Gastrocnemius medialis (tissue), 4 donors: ENCODE results near the gene CAMTA1.

Source experiments
- CTCF ChIP-seq, 5 experiments: fragments of 450-650 bp in 3 of 5; fragments of 200-600 bp in 2 of 5; sonication (generic) in 2 of 5; IDR thresholded peaks in 4 of 5; conservative IDR thresholded peaks in 1 of 5; 1 replicate in 4 of 5; 2 replicates in 1 of 5; pipeline ENCODE4 v1.5.1; 2016 to 2019; ENCODE audit warnings: antibody characterized with exemption in 5 of 5, mild to moderate bottlenecking in 3 of 5, moderate library complexity in 3 of 5
- POLR2A ChIP-seq, 2 donors: fragments of 450-650 bp; IDR thresholded peaks; one replicate each; pipeline ENCODE4 v1.6.1; 2017; ENCODE audit warnings: antibody characterized with exemption in 2 of 2, mild to moderate bottlenecking in 2 of 2, moderate library complexity in 2 of 2

- no peak for TF ChIP-seq POLR2A (IDR thresholded peaks at IDR 0.05)
- TF ChIP-seq CTCF (IDR thresholded peaks at IDR 0.05 in 4 of 5, conservative IDR thresholded peaks at IDR 0.05 in 1 of 5), result no peak
Observed at GRCh38 chr1:7408771-7409150, 623.5 kb downstream of the CAMTA1 start.
